Astrocyte (in vitro differentiated cells and primary cell): ENCODE data around the gene HOXA10. TPM values are rescaled to one million over a fixed set of nuclear protein-coding genes. Genes with fewer than 3 reads are reported as not detected.

Experiments
- DNase-seq: peaks from one replicate; pipeline ENCODE4 v3.0.0-alpha.2; 2010; ENCODE audit warnings: low read depth
- FAIRE-seq: peaks from 2 replicates; lab custom pipeline; 2011; peaks lifted over from hg19 to GRCh38; lab: Jason Lieb, UNC
- H2AFZ ChIP-seq: 2 replicates; pipeline ENCODE4 v1.6.0; 2012; ENCODE audit warnings: low read depth, low read length, inconsistent platforms
- H3K27ac ChIP-seq: 2 replicates; pipeline ENCODE4 v1.5.1; 2011; ENCODE audit warnings: low read depth, low read length, inconsistent platforms
- H3K27me3 ChIP-seq: 2 replicates; pipeline ENCODE4 v1.6.0; 2011; ENCODE audit warnings: low read length, inconsistent platforms; ENCODE audit not compliant: insufficient read depth
- H3K36me3 ChIP-seq: 2 replicates; pipeline ENCODE4 v1.5.1; 2011; ENCODE audit warnings: low read length, inconsistent platforms; ENCODE audit not compliant: insufficient read depth
- H3K4me1 ChIP-seq: 2 replicates; pipeline ENCODE4 v1.5.1; 2011; ENCODE audit warnings: low read length, inconsistent platforms; ENCODE audit not compliant: insufficient read depth
- H3K4me2 ChIP-seq: 2 replicates; pipeline ENCODE4 v1.6.0; 2012; ENCODE audit warnings: low read length, inconsistent platforms
- H3K4me3 ChIP-seq: 2 replicates; pipeline ENCODE4 v1.5.1; 2011; ENCODE audit warnings: low read depth, mild to moderate bottlenecking, low read length, inconsistent platforms; ENCODE audit not compliant: insufficient read depth
- H3K79me2 ChIP-seq: 2 replicates; pipeline ENCODE4 v1.6.0; 2012; ENCODE audit warnings: mild to moderate bottlenecking, low read length, inconsistent platforms; ENCODE audit not compliant: insufficient read depth
- H3K9ac ChIP-seq: 2 replicates; pipeline ENCODE4 v1.6.0; 2012; ENCODE audit warnings: mild to moderate bottlenecking, low read length, inconsistent platforms
- H3K9me3 ChIP-seq: 2 replicates; pipeline ENCODE4 v1.5.1; 2012; ENCODE audit warnings: low read depth, mild to moderate bottlenecking, low read length, inconsistent platforms; ENCODE audit not compliant: insufficient read depth
- H4K20me1 ChIP-seq: 2 replicates; pipeline ENCODE4 v1.6.0; 2012; ENCODE audit warnings: low read length, inconsistent platforms; ENCODE audit not compliant: insufficient read depth
- H3K27ac Mint-ChIP-seq: one replicate; pipeline ENCODE4 v1.8.0; 2021; ENCODE audit warnings: mild to moderate bottlenecking, mixed read lengths; ENCODE audit not compliant: unreplicated experiment
- H3K27me3 Mint-ChIP-seq: one replicate; pipeline ENCODE4 v1.8.0; 2021; ENCODE audit warnings: low read depth, mixed read lengths; ENCODE audit not compliant: unreplicated experiment
- H3K36me3 Mint-ChIP-seq: one replicate; pipeline ENCODE4 v1.8.0; 2021; ENCODE audit warnings: low read depth, mixed read lengths; ENCODE audit not compliant: unreplicated experiment
- H3K4me1 Mint-ChIP-seq: one replicate; pipeline ENCODE4 v1.8.0; 2021; ENCODE audit warnings: low read depth, mixed read lengths; ENCODE audit not compliant: unreplicated experiment
- H3K4me3 Mint-ChIP-seq: one replicate; pipeline ENCODE4 v1.8.0; 2021; ENCODE audit warnings: mild to moderate bottlenecking, moderate library complexity, mixed read lengths; ENCODE audit not compliant: unreplicated experiment
- H3K9me3 Mint-ChIP-seq: one replicate; pipeline ENCODE4 v1.8.0; 2021; ENCODE audit warnings: mild to moderate bottlenecking, mixed read lengths; ENCODE audit not compliant: unreplicated experiment
- EZH2 ChIP-seq: IDR thresholded peaks from 2 replicates; pipeline ENCODE4 v1.6.1; 2012; ENCODE audit warnings: mild to moderate bottlenecking, low read length, inconsistent platforms; ENCODE audit not compliant: insufficient read depth
- total RNA-seq: library from RNA; stranded (reverse); gene quantifications from 2 replicates; pipeline ENCODE4 v1.2.1, GENCODE V29; 2021
- TF ChIP-seq, protein P1 (sequence below): IDR thresholded peaks from 2 replicates; pipeline ENCODE4 v1.5.1; 2011; ENCODE audit warnings: low read depth, mild to moderate bottlenecking, inconsistent platforms, low read length, moderate library complexity; ENCODE audit not compliant: insufficient read depth

Gene HOXA10
- total RNA-seq, 1 donor from 2014 or later, result not detected

DNA sequence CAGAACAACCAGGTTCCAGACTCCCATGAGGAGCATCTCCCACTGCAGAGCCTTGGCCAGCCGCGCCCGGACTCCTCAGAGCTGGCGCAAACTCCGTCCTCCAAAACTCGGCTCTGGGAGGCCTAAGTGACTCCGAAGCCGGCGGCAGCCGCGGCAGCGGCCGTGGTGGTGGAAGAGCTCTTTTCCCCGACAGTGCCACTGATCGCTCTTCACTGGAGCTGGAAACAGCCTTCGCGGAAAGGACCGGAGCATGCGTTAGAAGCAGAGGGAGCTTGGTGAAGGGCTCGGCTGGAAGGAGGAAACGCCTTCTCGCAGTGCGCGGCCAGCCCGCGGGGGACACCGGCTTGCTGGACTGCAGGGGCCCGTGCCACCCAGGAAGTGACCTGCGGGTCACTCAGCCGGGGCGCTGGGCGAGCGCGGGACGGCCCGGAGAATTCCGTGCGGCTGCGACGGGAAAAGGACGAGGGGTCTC lies 30.8 kb upstream of the HOXA10 start:
- H3K9ac ChIP-seq, result no peak overlapping the region
- H3K27me3 ChIP-seq, result peaks cover 100% of the 10 kb centered on the region
- Mint-ChIP-seq H3K4me3 (peak overlapping the region; percentile 34), H3K36me3 (no peaks in the 10 kb centered on the region), H3K27ac (no peak overlapping the region), H3K27me3 (peaks cover 94% of the 10 kb centered on the region), H3K9me3 (peaks cover 16% of the 10 kb centered on the region), H3K4me1 (no peaks in the 10 kb centered on the region)
- peak; percentile 95 for TF ChIP-seq EZH2
- TF ChIP-seq, protein P1, sequence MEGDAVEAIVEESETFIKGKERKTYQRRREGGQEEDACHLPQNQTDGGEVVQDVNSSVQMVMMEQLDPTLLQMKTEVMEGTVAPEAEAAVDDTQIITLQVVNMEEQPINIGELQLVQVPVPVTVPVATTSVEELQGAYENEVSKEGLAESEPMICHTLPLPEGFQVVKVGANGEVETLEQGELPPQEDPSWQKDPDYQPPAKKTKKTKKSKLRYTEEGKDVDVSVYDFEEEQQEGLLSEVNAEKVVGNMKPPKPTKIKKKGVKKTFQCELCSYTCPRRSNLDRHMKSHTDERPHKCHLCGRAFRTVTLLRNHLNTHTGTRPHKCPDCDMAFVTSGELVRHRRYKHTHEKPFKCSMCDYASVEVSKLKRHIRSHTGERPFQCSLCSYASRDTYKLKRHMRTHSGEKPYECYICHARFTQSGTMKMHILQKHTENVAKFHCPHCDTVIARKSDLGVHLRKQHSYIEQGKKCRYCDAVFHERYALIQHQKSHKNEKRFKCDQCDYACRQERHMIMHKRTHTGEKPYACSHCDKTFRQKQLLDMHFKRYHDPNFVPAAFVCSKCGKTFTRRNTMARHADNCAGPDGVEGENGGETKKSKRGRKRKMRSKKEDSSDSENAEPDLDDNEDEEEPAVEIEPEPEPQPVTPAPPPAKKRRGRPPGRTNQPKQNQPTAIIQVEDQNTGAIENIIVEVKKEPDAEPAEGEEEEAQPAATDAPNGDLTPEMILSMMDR, result no peak
- FAIRE-seq, result no peak
- peak overlapping the region; percentile 47 for H3K4me2 ChIP-seq
- no peaks in the 10 kb centered on the region for H3K79me2 ChIP-seq
- no peak overlapping the region for H2AFZ ChIP-seq
- no peak overlapping the region for H3K4me3 ChIP-seq
- peaks cover 5% of the 10 kb centered on the region for H3K9me3 ChIP-seq
- H3K36me3 ChIP-seq, result no peaks in the 10 kb centered on the region
- DNase-seq, result no peak
- peaks cover 10% of the 10 kb centered on the region for H3K4me1 ChIP-seq
- no peak overlapping the region for H3K27ac ChIP-seq
- peaks cover 37% of the 10 kb centered on the region for H4K20me1 ChIP-seq

DNA sequence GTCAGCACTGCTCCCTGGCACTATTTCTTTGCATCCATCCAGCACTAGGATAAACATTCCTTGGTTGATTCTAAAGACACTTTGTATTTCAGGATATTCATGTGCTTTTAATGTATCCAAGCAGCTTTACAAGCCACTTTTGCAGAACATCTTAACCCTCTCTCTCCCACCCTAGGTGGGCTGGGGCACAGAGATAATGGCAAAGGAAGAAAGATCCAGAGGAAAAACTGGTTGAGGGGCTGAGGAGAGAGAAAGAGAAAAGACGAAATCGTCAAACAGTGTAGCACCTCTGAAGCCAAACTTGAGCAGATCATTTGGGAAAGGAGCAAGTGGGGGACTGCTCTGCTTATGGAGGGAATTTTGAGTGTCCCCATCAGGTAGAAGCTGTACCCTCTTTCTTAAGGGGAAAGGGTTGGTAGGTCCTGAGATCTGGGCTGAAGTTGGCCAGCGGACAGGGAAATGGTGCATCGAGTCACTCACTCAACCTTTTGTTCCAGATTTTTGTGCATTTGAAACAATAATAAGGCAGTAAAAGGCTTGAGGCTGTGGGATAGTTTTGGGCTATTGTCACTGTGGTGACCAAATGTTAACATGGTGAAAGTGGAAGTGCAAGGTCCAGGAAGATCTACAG lies 30.0 kb upstream of the HOXA10 start:
- peaks cover 5% of the 10 kb centered on the region for H3K9me3 ChIP-seq
- peaks cover 37% of the 10 kb centered on the region for H4K20me1 ChIP-seq
- H3K4me3 ChIP-seq, result no peak overlapping the region
- H3K4me2 ChIP-seq, result no peak overlapping the region
- FAIRE-seq (no peak), DNase-seq (no peak)
- Mint-ChIP-seq H3K27me3 (peaks cover 88% of the 10 kb centered on the region), H3K9me3 (peaks cover 16% of the 10 kb centered on the region), H3K27ac (no peak overlapping the region), H3K4me1 (no peaks in the 10 kb centered on the region), H3K4me3 (no peak overlapping the region), H3K36me3 (no peaks in the 10 kb centered on the region)
- H3K4me1 ChIP-seq, result peaks cover 10% of the 10 kb centered on the region
- TF ChIP-seq, protein P1, result no peak
- TF ChIP-seq EZH2, result no peak
- H3K9ac ChIP-seq, result no peak overlapping the region
- no peaks in the 10 kb centered on the region for H3K79me2 ChIP-seq
- H3K27me3 ChIP-seq, result peaks cover 96% of the 10 kb centered on the region
- H3K36me3 ChIP-seq, result no peaks in the 10 kb centered on the region
- H2AFZ ChIP-seq, result no peak overlapping the region
- no peak overlapping the region for H3K27ac ChIP-seq

DNA sequence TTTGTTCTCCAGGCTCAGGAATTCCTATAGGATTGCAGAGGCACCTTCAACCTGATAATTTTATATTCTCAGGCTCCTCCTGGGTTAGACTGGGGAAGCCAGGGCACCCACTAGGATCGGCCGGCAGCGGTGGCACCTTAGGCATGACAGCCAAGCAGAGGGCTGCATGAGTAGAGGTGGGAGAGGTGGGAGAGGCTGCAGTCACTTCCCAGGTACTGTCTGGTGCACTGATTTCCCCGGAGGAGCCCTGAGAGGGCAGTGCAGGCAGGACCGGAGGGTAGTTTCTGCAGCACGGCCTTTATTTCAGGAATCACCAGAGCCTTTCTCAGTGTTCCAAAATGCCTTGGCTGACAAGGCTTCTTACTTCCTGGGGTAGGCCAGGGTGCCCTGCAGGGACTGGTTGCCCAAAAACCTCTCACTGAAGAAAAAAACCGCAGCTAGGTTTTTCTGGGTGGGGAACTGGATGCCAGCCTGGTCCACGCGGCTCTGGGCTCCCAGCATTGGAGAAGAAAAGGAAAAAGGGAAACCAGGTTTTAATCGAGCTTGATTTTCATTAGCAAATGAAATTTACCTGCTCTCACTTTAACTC lies 29.3 kb upstream of the HOXA10 start:
- no peak overlapping the region for H3K4me3 Mint-ChIP-seq
- TF ChIP-seq, protein P1, result no peak
- TF ChIP-seq EZH2, result no peak
- H3K4me1 Mint-ChIP-seq, result no peaks in the 10 kb centered on the region
- no peak overlapping the region for H2AFZ ChIP-seq
- peaks cover 88% of the 10 kb centered on the region for H3K27me3 Mint-ChIP-seq
- H3K9ac ChIP-seq, result no peak overlapping the region
- H3K9me3 ChIP-seq, result peaks cover 5% of the 10 kb centered on the region
- H3K27me3 ChIP-seq, result peaks cover 96% of the 10 kb centered on the region
- no peak overlapping the region for H3K4me2 ChIP-seq
- H4K20me1 ChIP-seq, result peaks cover 33% of the 10 kb centered on the region
- H3K27ac Mint-ChIP-seq, result no peak overlapping the region
- no peak overlapping the region for H3K27ac ChIP-seq
- no peaks in the 10 kb centered on the region for H3K36me3 ChIP-seq
- DNase-seq (no peak), FAIRE-seq (no peak)
- H3K4me3 ChIP-seq, result no peak overlapping the region
- H3K4me1 ChIP-seq, result peaks cover 10% of the 10 kb centered on the region
- no peaks in the 10 kb centered on the region for H3K36me3 Mint-ChIP-seq
- no peaks in the 10 kb centered on the region for H3K79me2 ChIP-seq
- H3K9me3 Mint-ChIP-seq, result peaks cover 16% of the 10 kb centered on the region
